Heart left ventricle (tissue), 16 donors: ENCODE data around the gene MED10. TPM values are rescaled to one million over a fixed set of nuclear protein-coding genes. Genes with fewer than 3 reads are reported as not detected.

Experiments
- ATAC-seq, 4 donors: fragments of 200-7000 bp; cut with Tn5 transposase; one replicate each; pipeline ENCODE4 v1.9.1; 2020 to 2022; ENCODE audit warnings: moderate library complexity in 4 of 4, mild to moderate bottlenecking in 3 of 4, moderate number of reproducible peaks in 1 of 4
- DNase-seq, 5 donors: peaks; one replicate each; pipeline ENCODE4 v3.0.0-alpha.2; 2020
- H3K27ac ChIP-seq, 12 donors: fragments of 200-600 bp; sonication (generic) in 4 of 12; one replicate each; pipeline versions ENCODE4 v1.5.0 to v1.8.0; 2016 to 2022; ENCODE audit warnings: mild to moderate bottlenecking in 2 of 12
- H3K27me3 ChIP-seq, 9 donors: fragments of 200-600 bp; sonication (generic) in 2 of 9; one replicate each; pipeline versions ENCODE4 v1.5.1 to v1.8.0; 2016 to 2022; ENCODE audit warnings: mild to moderate bottlenecking in 3 of 9
- H3K36me3 ChIP-seq, 9 donors: fragments of 200-600 bp; sonication (generic) in 2 of 9; one replicate each; pipeline versions ENCODE4 v1.5.0 to v1.8.0; 2018 to 2022; ENCODE audit warnings: mild to moderate bottlenecking in 2 of 9
- H3K4me1 ChIP-seq, 12 donors: fragments of 200-600 bp; sonication (generic) in 4 of 12; one replicate each; pipeline versions ENCODE4 v1.5.0 to v1.8.0; 2016 to 2022; ENCODE audit warnings: mild to moderate bottlenecking in 3 of 12
- H3K4me3 ChIP-seq, 12 donors: fragments of 200-600 bp; sonication (generic) in 4 of 12; one replicate each; pipeline versions ENCODE4 v1.5.0 to v1.8.0; 2017 to 2022; ENCODE audit warnings: mild to moderate bottlenecking in 9 of 12, moderate library complexity in 4 of 12
- H3K9me3 ChIP-seq, 12 donors: fragments of 200-600 bp; sonication (generic) in 4 of 12; one replicate each; pipeline versions ENCODE4 v1.5.0 to v1.8.0; 2016 to 2022; ENCODE audit warnings: mild to moderate bottlenecking in 1 of 12
- CTCF ChIP-seq, 12 donors: fragments of 200-600 bp; sonication (generic) in 4 of 12; IDR thresholded peaks; one replicate each; pipeline versions ENCODE4 v1.5.0 to v1.8.0; 2018 to 2022; ENCODE audit warnings: antibody characterized with exemption in 12 of 12, mild to moderate bottlenecking in 5 of 12
- POLR2A ChIP-seq, 2 donors: fragments of 450-650 bp; IDR thresholded peaks; one replicate each; pipeline ENCODE4 v1.6.1; 2017; ENCODE audit warnings: antibody characterized with exemption in 2 of 2, mild to moderate bottlenecking in 2 of 2, moderate library complexity in 2 of 2
- WGBS, 4 donors: extraction: QIAGEN DNeasy Blood & Tissue Kit in 2 of 4; methylation state at CpG; one replicate each; pipeline versions ENCODE4 v1.1.5 to v1.1.7; 2013 to 2018; 5-methylcytosine and 5-hydroxymethylcytosine counted together
- intact Hi-C, 10 donors: fragments of 100-400 bp; cut with DNase I; formaldehyde crosslinking; loops; one replicate each; pipeline versions ENCODE4 v1.11.1 to v1.14.2; 2022
- polyA plus RNA-seq, 2 donors: library from polyadenylated mRNA; stranded (reverse); fragments of 200-250 nt; gene quantifications; one replicate each; pipeline ENCODE4 v1.2.3, GENCODE V29; 2013
- total RNA-seq, 9 donors: library from RNA; depleted of rRNA in 2 of 9; stranded (reverse); fragments of >200 nt in 2 of 9; fragmentation: NEBNext Ultra II Directional in 3 of 9; extraction: Animal tissue kit (Norgen Biotek cat#: 25700) in 3 of 9; gene quantifications; one replicate each; pipeline versions ENCODE4 v1.1.0 to v1.2.4, GENCODE V29; 2016 to 2023
- donor health status: ischemic (EF 13 %, LVEDD 7.1; RV severe dilation, severe dysfunction).
- donor health status: healthy with polysubstance abuse.
- donor health status: DM: no; HTN: yes; CAD: no.
- donor health status: DM: no; HTN: no; CAD: no.
- donor health status: ischemic (EF 25% LVEDD 6.9; RV normal size, moderate dysfunction).
- donor health status: ischemic (EF 25% LVEDD 5.7; RV mildly dilated, moderate dysfunction).
- donor health status: healthy.
- donor health status: DM: yes; HTN: yes; CAD: no.
- donor health status: ischemic (EF 35%, LVEDD 5.7; RV mildly dilated, moderate dysfunction).
- donor health status: nonischemic (EF 11% LVEDD 7.7; RV severe dilation, severe dysfunction).
- donor health status: DM: yes; HTN: yes; CAD: no.
- donor health status: PGD.
- donor health status: ischemic (EF 29% LVEDD 5.4; RV normal size, mild dysfunction).
- donor health status: nonischemic (EF 23%, LVEDD 6.1; RV moderate dilation, normal function).

Gene MED10
- total and polyA plus RNA-seq, 11 donors = 13.2 to 51.9 (median 23.9) TPM

DNA sequence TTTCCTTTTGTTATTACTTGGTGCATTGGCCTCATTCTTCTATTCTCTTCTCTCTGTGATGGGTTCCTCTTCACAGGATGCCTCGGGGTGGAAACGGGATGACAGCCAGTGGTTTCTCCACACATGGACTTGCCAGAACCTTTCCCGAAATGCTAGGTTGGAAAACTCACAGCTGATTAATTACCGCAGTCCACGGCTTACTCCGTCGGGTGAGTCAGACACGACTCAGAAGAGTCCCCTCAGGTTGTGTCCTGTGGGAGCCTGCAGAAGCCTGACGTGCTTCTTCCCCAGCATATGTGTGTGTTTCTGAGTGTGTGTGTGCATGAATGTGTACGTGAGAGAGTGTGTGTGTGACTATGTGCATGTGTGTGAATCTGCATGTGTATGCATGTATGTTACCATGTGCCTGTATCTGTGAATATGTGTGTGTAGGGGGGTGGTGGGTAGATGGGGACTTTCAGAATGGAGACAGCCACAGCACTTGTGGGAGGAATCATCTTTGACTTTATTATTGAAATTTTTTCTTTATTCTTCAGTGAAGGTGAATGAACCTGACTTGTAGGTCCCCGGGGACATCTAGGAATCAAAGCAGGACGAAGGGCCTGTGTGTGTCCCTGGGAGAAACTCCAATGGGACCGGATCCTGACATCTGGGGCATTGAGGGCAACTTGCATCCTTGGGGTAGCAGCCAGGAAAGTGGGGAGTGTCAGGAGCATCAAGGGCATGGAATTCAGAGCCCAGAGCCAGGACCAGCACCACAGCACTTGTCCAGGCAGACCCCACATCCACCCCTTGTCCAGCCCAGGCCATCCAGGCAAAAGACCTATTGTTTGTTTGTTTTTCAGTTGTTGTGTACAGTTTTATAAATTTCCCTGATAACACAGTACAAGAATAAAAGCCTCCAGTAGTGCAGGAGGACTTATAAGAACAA lies 21.9 kb upstream of the MED10 start:
- 76 to 81% (median 79%) methylated on average over 13 of the region's 13 CpGs for WGBS, 4 donors
- Histone ChIP-seq H3K36me3 (no peaks in the 10 kb centered on the region), H3K4me3 (no peak overlapping the region), H3K27me3 (peaks cover 0 to under 1% (median 0%) of the 10 kb centered on the region in 9 donors), H3K9me3 (peaks cover 0 to 9% (median 0%) of the 10 kb centered on the region in 12 donors), H3K27ac (no peak overlapping the region), H3K4me1 (no peaks in the 10 kb centered on the region)
- ATAC-seq = no peak
- no peak for TF ChIP-seq POLR2A (IDR thresholded peaks at IDR 0.05)
- TF ChIP-seq CTCF (IDR thresholded peaks at IDR 0.05) = no peak
- intact Hi-C loops = no loop called here
- DNase-seq = no peak

- no peaks in the 10 kb centered on the region for H3K36me3 ChIP-seq
- H3K27me3 ChIP-seq = peaks cover 0 to 5% (median 0%) of the 10 kb centered on the region in 9 donors
- no peak overlapping the region for H3K4me3 ChIP-seq
- intact Hi-C loops = no loop called here
- no peak for TF ChIP-seq POLR2A (IDR thresholded peaks at IDR 0.05)
- TF ChIP-seq CTCF (IDR thresholded peaks at IDR 0.05) = no peak
- H3K9me3 ChIP-seq = peaks cover 0 to 9% (median 0%) of the 10 kb centered on the region in 12 donors
- no peak overlapping the region for H3K27ac ChIP-seq
- DNase-seq (no peak), ATAC-seq (no peak)
- 84 to 90% (median 89%) methylated on average over 14 of the region's 14 CpGs for WGBS, 4 donors
- no peaks in the 10 kb centered on the region for H3K4me1 ChIP-seq
Observed at GRCh38 chr5:6398570-6399230, 20.4 kb upstream of the MED10 start.

DNA sequence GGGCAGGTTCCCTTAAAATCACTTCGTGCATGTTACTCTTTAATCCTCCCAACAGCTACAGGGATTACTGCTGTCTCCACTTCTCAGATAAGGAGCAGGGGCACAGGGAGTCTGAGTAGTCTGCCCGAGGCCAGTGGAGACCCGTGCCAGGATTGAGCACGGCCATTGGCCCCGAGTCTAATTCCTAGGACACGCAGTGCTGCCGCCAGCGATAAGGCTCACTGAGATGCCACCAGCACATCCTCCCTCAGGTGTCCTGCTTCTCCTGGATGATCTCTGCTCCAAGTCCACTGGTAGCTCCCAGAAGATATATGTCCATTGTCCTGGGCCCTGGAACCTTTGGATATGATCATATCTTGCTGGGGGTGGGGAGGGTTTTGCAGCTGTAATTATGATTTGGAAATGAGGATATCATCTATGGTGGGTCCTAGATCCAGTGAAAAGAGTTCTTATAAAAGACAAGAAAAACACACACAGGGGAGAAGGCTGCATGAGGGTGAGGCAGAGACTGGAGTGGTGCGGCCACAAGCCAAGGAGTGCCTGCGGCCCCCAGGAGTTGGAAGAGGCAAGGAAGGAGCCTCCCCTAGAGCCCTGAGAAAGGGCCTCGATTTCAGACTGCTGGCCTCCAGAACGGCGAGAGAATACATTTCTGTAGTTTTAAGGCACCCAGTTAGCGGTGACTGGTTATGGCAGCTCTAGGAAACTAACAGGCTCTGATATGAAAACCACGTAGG lies 19.4 kb upstream of the MED10 start:
- Histone ChIP-seq H3K4me3 (no peak overlapping the region), H3K36me3 (no peaks in the 10 kb centered on the region), H3K9me3 (peaks cover 0 to 9% (median 0%) of the 10 kb centered on the region in 12 donors), H3K4me1 (no peaks in the 10 kb centered on the region), H3K27me3 (peaks cover 0 to 5% (median 0%) of the 10 kb centered on the region in 9 donors), H3K27ac (no peak overlapping the region)
- TF ChIP-seq POLR2A (IDR thresholded peaks at IDR 0.05) (no peak), CTCF (IDR thresholded peaks at IDR 0.05) (no peak)
- ATAC-seq (no peak), DNase-seq (no peak)
- WGBS, 4 donors = 83 to 89% (median 88%) methylated on average over 14 to 15 of the region's 15 CpGs
- intact Hi-C loops = no loop called here
